WTC11 (cell line): ENCODE results near the gene BCL2L12. TPM values are rescaled to one million over a fixed set of nuclear protein-coding genes. Genes with fewer than 3 reads are reported as not detected.

Experiments
- ATAC-seq: fragments of 200-7000 bp; cut with Tn5 transposase; 2 replicates; pipeline ENCODE4 v1.10.0; 2021; ENCODE audit warnings: mild to moderate bottlenecking, moderate library complexity
- CTCF ChIA-PET: fragments of 300-600 bp; sonication (Branson Sonifier 250); formaldehyde crosslinking; loops from one replicate; lab custom pipeline; 2021; ENCODE audit warnings: antibody characterized with exemption; lab: Charles Lee
- POLR2A ChIA-PET: fragments of 350-600 bp; sonication (Branson Sonifier 250); formaldehyde crosslinking; loops from one replicate; lab custom pipeline; 2021; ENCODE audit warnings: antibody characterized with exemption; lab: Charles Lee
- DNase-seq: peaks from one replicate; pipeline ENCODE4 v3.0.0; 2021; ENCODE audit warnings: low spot score
- H3K27ac Mint-ChIP-seq: 2 replicates; pipeline ENCODE4 v1.8.0; 2021; ENCODE audit warnings: mixed read lengths
- H3K27me3 Mint-ChIP-seq: 2 replicates; pipeline ENCODE4 v1.8.0; 2021; ENCODE audit warnings: low read depth, mild to moderate bottlenecking, moderate library complexity, mixed read lengths
- H3K36me3 Mint-ChIP-seq: 2 replicates; pipeline ENCODE4 v1.8.0; 2021; ENCODE audit warnings: mixed read lengths
- H3K4me1 Mint-ChIP-seq: 2 replicates; pipeline ENCODE4 v1.8.0; 2022; ENCODE audit warnings: mixed read lengths
- H3K4me3 Mint-ChIP-seq: 2 replicates; pipeline ENCODE4 v1.8.0; 2021; ENCODE audit warnings: mild to moderate bottlenecking, moderate library complexity, mixed read lengths
- H3K9me3 Mint-ChIP-seq: 2 replicates; pipeline ENCODE4 v1.8.0; 2021; ENCODE audit warnings: mixed read lengths
- FOXJ3 ChIP-seq: sonication (generic); formaldehyde crosslinking; IDR thresholded peaks from 2 replicates; pipeline ENCODE4 v1.9.0; 2021; ENCODE audit warnings: missing genetic modification reagents, mild to moderate bottlenecking, borderline replicate concordance
- NFATC4 ChIP-seq: fragments of 250-450 bp; sonication (Bioruptor Pico); IDR thresholded peaks from 2 replicates; pipeline ENCODE4 v1.9.0; 2021; ENCODE audit warnings: mild to moderate bottlenecking
- TEAD4 ChIP-seq: sonication (generic); formaldehyde crosslinking; IDR thresholded peaks from 2 replicates; pipeline ENCODE4 v1.8.0; 2022; ENCODE audit warnings: mild to moderate bottlenecking, missing genetic modification reagents
- ZNF138 ChIP-seq: sonication (generic); formaldehyde crosslinking; conservative IDR thresholded peaks from 2 replicates; pipeline ENCODE4 v1.8.1; 2022; ENCODE audit warnings: mild to moderate bottlenecking, moderate library complexity, missing genetic modification reagents
- ZNF281 ChIP-seq: sonication (generic); formaldehyde crosslinking; IDR thresholded peaks from 2 replicates; pipeline ENCODE4 v1.8.0; 2023; ENCODE audit warnings: mild to moderate bottlenecking, missing genetic modification reagents
- ZNF532 ChIP-seq: fragments of 250-450 bp; sonication (Bioruptor Pico); IDR thresholded peaks from 2 replicates; pipeline ENCODE4 v1.9.0; 2021; ENCODE audit warnings: mild to moderate bottlenecking, borderline replicate concordance
- total RNA-seq: library from RNA; stranded (reverse); gene quantifications from 3 replicates; pipeline ENCODE4 v1.2.3, GENCODE V29; 2021
- TF ChIP-seq, protein P1 (sequence below): sonication (generic); formaldehyde crosslinking; IDR thresholded peaks from 2 replicates; pipeline ENCODE4 v1.8.0; 2022; ENCODE audit warnings: mild to moderate bottlenecking, missing genetic modification reagents
- TF ChIP-seq, protein P2 (sequence below): sonication (generic); formaldehyde crosslinking; IDR thresholded peaks from 2 replicates; pipeline ENCODE4 v1.8.0; 2022; ENCODE audit warnings: missing genetic modification reagents

The BCL2L12 gene
- total RNA-seq, 1 experiment from 2014 or later, result 146 TPM

GRCh38 chr19:49631014-49631588, 34.6 kb upstream of the BCL2L12 start:
- ATAC-seq (no peak), DNase-seq (no peak)
- H3K36me3 Mint-ChIP-seq, result peaks cover 13% of the 10 kb centered on the region; the same call in 1 of the 2 replicates

More at GRCh38 chr19:49631014-49631588, 34.6 kb upstream of the BCL2L12 start:
- no peak overlapping the region for H3K4me3 Mint-ChIP-seq
- ChIA-PET POLR2A (interaction anchor here (0.6 to 3.0 kb wide), 4 partner anchors 9 to 58 kb away, joined by 3 to 18 read pairs (median 4); partner anchors contain the start of genes ADM5, NOSIP and RRAS), CTCF (interaction anchor here (0.8 to 1.4 kb wide), 6 partner anchors 9 to 120 kb away, joined by 3 to 5 read pairs (median 4); partner anchors contain the start of gene RRAS)
- peaks cover 19% of the 10 kb centered on the region for H3K4me1 Mint-ChIP-seq
- H3K27me3 Mint-ChIP-seq, result peaks cover 12% of the 10 kb centered on the region
- no peaks in the 10 kb centered on the region for H3K9me3 Mint-ChIP-seq
- peak overlapping the region; percentile 60 for H3K27ac Mint-ChIP-seq
- TF ChIP-seq TEAD4, result no peak
- no peak for TF ChIP-seq FOXJ3 (CRISPR knock-in tag)
- TF ChIP-seq, protein P1, sequence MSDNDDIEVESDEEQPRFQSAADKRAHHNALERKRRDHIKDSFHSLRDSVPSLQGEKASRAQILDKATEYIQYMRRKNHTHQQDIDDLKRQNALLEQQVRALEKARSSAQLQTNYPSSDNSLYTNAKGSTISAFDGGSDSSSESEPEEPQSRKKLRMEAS, result no peak
- no peak for TF ChIP-seq ZNF281 (CRISPR knock-in tag)
- TF ChIP-seq NFATC4, result 0 out of 2 replicates have a peak, but pooled peaks have one; percentile 28
- TF ChIP-seq ZNF532 (CRISPR knock-in tag), result 0 out of 2 replicates have a peak, but pooled peaks have one; percentile 15
- TF ChIP-seq ZNF138, result no peak
- TF ChIP-seq, protein P2, sequence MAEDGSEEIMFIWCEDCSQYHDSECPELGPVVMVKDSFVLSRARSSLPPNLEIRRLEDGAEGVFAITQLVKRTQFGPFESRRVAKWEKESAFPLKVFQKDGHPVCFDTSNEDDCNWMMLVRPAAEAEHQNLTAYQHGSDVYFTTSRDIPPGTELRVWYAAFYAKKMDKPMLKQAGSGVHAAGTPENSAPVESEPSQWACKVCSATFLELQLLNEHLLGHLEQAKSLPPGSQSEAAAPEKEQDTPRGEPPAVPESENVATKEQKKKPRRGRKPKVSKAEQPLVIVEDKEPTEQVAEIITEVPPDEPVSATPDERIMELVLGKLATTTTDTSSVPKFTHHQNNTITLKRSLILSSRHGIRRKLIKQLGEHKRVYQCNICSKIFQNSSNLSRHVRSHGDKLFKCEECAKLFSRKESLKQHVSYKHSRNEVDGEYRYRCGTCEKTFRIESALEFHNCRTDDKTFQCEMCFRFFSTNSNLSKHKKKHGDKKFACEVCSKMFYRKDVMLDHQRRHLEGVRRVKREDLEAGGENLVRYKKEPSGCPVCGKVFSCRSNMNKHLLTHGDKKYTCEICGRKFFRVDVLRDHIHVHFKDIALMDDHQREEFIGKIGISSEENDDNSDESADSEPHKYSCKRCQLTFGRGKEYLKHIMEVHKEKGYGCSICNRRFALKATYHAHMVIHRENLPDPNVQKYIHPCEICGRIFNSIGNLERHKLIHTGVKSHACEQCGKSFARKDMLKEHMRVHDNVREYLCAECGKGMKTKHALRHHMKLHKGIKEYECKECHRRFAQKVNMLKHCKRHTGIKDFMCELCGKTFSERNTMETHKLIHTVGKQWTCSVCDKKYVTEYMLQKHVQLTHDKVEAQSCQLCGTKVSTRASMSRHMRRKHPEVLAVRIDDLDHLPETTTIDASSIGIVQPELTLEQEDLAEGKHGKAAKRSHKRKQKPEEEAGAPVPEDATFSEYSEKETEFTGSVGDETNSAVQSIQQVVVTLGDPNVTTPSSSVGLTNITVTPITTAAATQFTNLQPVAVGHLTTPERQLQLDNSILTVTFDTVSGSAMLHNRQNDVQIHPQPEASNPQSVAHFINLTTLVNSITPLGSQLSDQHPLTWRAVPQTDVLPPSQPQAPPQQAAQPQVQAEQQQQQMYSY, result no peak
